ENCODE measurements around the gene APAF1. TPM values are rescaled to one million over a fixed set of nuclear protein-coding genes. Genes with fewer than 3 reads are reported as not detected.

The APAF1 gene
- total and polyA plus RNA-seq, 4 donors: 1.9 to 11.6 (median 6.6) TPM

GRCh38 chr12:98725476-98726247 is 80.6 kb downstream of the APAF1 start:
- no peak overlapping the region for H3K9ac ChIP-seq (ENCODE audit: low read depth in 1 of 2, low read length in 2 of 2)
- H3K9me3 ChIP-seq (ENCODE audit: control insufficient read depth in 4 of 4, low read length in 3 of 4): no peaks in the 10 kb centered on the region
- DNase-seq (ENCODE audit: low spot score): no peak
- no peaks in the 10 kb centered on the region for H3K4me1 ChIP-seq (ENCODE audit: control insufficient read depth in 4 of 4, insufficient read depth in 4 of 4, low read length in 3 of 4)
- H3K27me3 ChIP-seq (ENCODE audit: control insufficient read depth in 4 of 4, insufficient read depth in 4 of 4, low read length in 3 of 4): no peaks in the 10 kb centered on the region
- H3K4me3 ChIP-seq (ENCODE audit: low read depth in 1 of 3, low read length in 3 of 3): no peak overlapping the region
- TF ChIP-seq, protein P1, sequence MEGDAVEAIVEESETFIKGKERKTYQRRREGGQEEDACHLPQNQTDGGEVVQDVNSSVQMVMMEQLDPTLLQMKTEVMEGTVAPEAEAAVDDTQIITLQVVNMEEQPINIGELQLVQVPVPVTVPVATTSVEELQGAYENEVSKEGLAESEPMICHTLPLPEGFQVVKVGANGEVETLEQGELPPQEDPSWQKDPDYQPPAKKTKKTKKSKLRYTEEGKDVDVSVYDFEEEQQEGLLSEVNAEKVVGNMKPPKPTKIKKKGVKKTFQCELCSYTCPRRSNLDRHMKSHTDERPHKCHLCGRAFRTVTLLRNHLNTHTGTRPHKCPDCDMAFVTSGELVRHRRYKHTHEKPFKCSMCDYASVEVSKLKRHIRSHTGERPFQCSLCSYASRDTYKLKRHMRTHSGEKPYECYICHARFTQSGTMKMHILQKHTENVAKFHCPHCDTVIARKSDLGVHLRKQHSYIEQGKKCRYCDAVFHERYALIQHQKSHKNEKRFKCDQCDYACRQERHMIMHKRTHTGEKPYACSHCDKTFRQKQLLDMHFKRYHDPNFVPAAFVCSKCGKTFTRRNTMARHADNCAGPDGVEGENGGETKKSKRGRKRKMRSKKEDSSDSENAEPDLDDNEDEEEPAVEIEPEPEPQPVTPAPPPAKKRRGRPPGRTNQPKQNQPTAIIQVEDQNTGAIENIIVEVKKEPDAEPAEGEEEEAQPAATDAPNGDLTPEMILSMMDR (IDR thresholded peaks at IDR 0.05; ENCODE audit: low read depth, low read length, missing input control): peak; percentile 52
- peak; percentile 70 to 71 for TF ChIP-seq RAD21 (IDR thresholded peaks at IDR 0.05)
- TF ChIP-seq, protein P2, sequence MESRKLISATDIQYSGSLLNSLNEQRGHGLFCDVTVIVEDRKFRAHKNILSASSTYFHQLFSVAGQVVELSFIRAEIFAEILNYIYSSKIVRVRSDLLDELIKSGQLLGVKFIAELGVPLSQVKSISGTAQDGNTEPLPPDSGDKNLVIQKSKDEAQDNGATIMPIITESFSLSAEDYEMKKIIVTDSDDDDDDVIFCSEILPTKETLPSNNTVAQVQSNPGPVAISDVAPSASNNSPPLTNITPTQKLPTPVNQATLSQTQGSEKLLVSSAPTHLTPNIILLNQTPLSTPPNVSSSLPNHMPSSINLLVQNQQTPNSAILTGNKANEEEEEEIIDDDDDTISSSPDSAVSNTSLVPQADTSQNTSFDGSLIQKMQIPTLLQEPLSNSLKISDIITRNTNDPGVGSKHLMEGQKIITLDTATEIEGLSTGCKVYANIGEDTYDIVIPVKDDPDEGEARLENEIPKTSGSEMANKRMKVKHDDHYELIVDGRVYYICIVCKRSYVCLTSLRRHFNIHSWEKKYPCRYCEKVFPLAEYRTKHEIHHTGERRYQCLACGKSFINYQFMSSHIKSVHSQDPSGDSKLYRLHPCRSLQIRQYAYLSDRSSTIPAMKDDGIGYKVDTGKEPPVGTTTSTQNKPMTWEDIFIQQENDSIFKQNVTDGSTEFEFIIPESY (IDR thresholded peaks at IDR 0.05): no peak
- TF ChIP-seq TAF1 (conservative IDR thresholded peaks at IDR 0.05): no peak
- no peak overlapping the region for H3K27ac ChIP-seq (ENCODE audit: low read depth in 1 of 2, low read length in 2 of 2)
- H3K36me3 ChIP-seq (ENCODE audit: control insufficient read depth in 4 of 4, insufficient read depth in 3 of 4, low read depth in 1 of 4, low read length in 3 of 4): peaks cover 2 to 33% (median 20%) of the 10 kb centered on the region in 4 donors
- 76% methylated on average over 5 of the region's 5 CpGs for WGBS

DNA sequence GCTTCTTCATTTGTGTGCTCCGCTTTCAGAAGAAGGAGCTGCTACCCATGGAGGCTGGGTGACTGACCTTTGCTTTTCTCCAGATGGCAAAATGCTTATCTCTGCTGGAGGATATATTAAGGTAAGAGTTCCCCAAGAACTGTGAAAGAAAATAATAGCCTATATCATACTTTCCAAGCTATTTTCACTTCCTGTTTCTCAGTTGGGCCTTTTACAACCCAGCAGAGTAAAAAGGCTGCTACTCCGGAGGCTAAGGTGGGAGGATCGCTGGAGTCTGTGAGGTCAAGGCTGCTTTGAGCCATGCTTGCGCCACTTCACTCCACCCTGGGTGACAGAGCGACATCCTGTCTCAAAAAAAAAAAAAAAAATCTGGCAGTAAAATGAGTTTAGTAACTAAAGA is 82.1 kb downstream of the APAF1 start:
- no peak overlapping the region for H3K9ac ChIP-seq (ENCODE audit: low read depth in 1 of 2, low read length in 2 of 2)
- peaks cover 3 to 39% (median 20%) of the 10 kb centered on the region in 4 donors for H3K36me3 ChIP-seq (ENCODE audit: control insufficient read depth in 4 of 4, insufficient read depth in 3 of 4, low read depth in 1 of 4, low read length in 3 of 4)
- no peaks in the 10 kb centered on the region for H3K4me1 ChIP-seq (ENCODE audit: control insufficient read depth in 4 of 4, insufficient read depth in 4 of 4, low read length in 3 of 4)
- H3K27ac ChIP-seq (ENCODE audit: low read depth in 1 of 2, low read length in 2 of 2): no peak overlapping the region
- H3K4me3 ChIP-seq (ENCODE audit: low read depth in 1 of 3, low read length in 3 of 3): no peak overlapping the region
- no peaks in the 10 kb centered on the region for H3K27me3 ChIP-seq (ENCODE audit: control insufficient read depth in 4 of 4, insufficient read depth in 4 of 4, low read length in 3 of 4)
- DNase-seq (ENCODE audit: low spot score): no peak
- H3K9me3 ChIP-seq (ENCODE audit: control insufficient read depth in 4 of 4, low read length in 3 of 4): no peaks in the 10 kb centered on the region
- no peak for TF ChIP-seq HNF4G (IDR thresholded peaks at IDR 0.05)
- no peak for TF ChIP-seq JUND (IDR thresholded peaks at IDR 0.05)
- TF ChIP-seq REST (IDR thresholded peaks at IDR 0.05): no peak
- TF ChIP-seq YY1 (IDR thresholded peaks at IDR 0.05): no peak
- no peak for TF ChIP-seq FOXA1 (IDR thresholded peaks at IDR 0.05)
- TF ChIP-seq EGR1 (IDR thresholded peaks at IDR 0.05; ENCODE audit: low read depth in 2 of 2): no peak
- TF ChIP-seq MAX (IDR thresholded peaks at IDR 0.05): no peak
- no peak for TF ChIP-seq NR2F2 (IDR thresholded peaks at IDR 0.05)
- TF ChIP-seq ATF3 (IDR thresholded peaks at IDR 0.05): no peak
- TF ChIP-seq HNF4A (conservative IDR thresholded peaks at IDR 0.05): no peak
- no peak for TF ChIP-seq TAF1 (conservative IDR thresholded peaks at IDR 0.05)
- TF ChIP-seq RAD21 (IDR thresholded peaks at IDR 0.05): no peak
- TF ChIP-seq GABPA (IDR thresholded peaks at IDR 0.05 in 1 of 2, conservative IDR thresholded peaks at IDR 0.05 in 1 of 2): no peak
- TF ChIP-seq SP1 (IDR thresholded peaks at IDR 0.05): no peak
- no peak for TF ChIP-seq FOXA2 (IDR thresholded peaks at IDR 0.05)
- TF ChIP-seq, protein P1 (IDR thresholded peaks at IDR 0.05; ENCODE audit: low read depth, low read length, missing input control): no peak
- WGBS: 97% methylated on average over 5 of the region's 5 CpGs

All from liver (tissue), 9 donors.